GM13976 (cell line): Measurements from ENCODE around the gene F13A1.
A peak's percentile ranks its signal among the peaks of the same experiment; 100 is the strongest.

Experiments used
- DNase-seq: peaks from one replicate; pipeline ENCODE4 v3.0.0; 2012; ENCODE audit warnings: low spot score
- CTCF ChIP-seq: IDR thresholded peaks from 2 replicates; pipeline ENCODE4 v1.5.1; 2012; ENCODE audit warnings: borderline replicate concordance, mild to moderate bottlenecking; ENCODE audit not compliant: insufficient read depth; ENCODE audit errors: extremely low read depth, missing control alignments, control extremely low read depth
- in situ Hi-C: fragments of 300-500 bp; cut with MboI; formaldehyde crosslinking; loops from one replicate; pipeline ENCODE4 v1.12.0; 2022; ENCODE audit warnings: low sequenced_read_pairs, mixed read lengths, inconsistent platforms; ENCODE audit not compliant: unreplicated experiment

Gene F13A1

GRCh38 chr6:6328451-6328850 is 8.0 kb upstream of the F13A1 start:
- in situ Hi-C loops = no loop called here
- DNase-seq = no peak
- no peak for TF ChIP-seq CTCF

GRCh38 chr6:6323352-6323751 is 2.9 kb upstream of the F13A1 start:
- in situ Hi-C loops = no loop called here
- TF ChIP-seq CTCF = no peak
- DNase-seq = no peak

GRCh38 chr6:6320901-6321300 is 439 bp upstream of the F13A1 start:
- in situ Hi-C loops = no loop called here
- DNase-seq = no peak
- no peak for TF ChIP-seq CTCF

- no peak for DNase-seq
- in situ Hi-C loops = no loop called here
- TF ChIP-seq CTCF = no peak
Observed at GRCh38 chr6:6317825-6318733, 2.4 kb downstream of the F13A1 start.

- no peak for DNase-seq
- in situ Hi-C loops = no loop called here
- TF ChIP-seq CTCF = no peak
Observed at GRCh38 chr6:6317386-6317785, 3.1 kb downstream of the F13A1 start.

- TF ChIP-seq CTCF = peak; percentile 61
- peak; percentile 55 for DNase-seq
- in situ Hi-C loops = no loop called here
Observed at GRCh38 chr6:6315660-6316059, 4.8 kb downstream of the F13A1 start.
